DND-41 (cell line): ENCODE results near the gene GTSF1L.

Experiments
- ATAC-seq: fragments of 200-7000 bp; cut with Tn5 transposase; 3 replicates; pipeline ENCODE4 v1.9.1; 2021; ENCODE audit warnings: low read depth; ENCODE audit not compliant: insufficient read depth
- DNase-seq: peaks from one replicate; pipeline ENCODE4 v3.0.0-alpha.2; 2020
- H2AFZ ChIP-seq: 2 replicates; pipeline ENCODE4 v1.6.0; 2012; ENCODE audit warnings: low read depth, low read length
- H3K27ac ChIP-seq: 2 replicates; pipeline ENCODE4 v1.5.1; 2012; ENCODE audit warnings: low read length, inconsistent platforms
- H3K27me3 ChIP-seq: fragments of 200-600 bp; sonication (generic); 2 replicates; pipeline ENCODE4 v1.6.0; 2012; ENCODE audit warnings: low read length, mild to moderate bottlenecking, inconsistent platforms; ENCODE audit not compliant: insufficient read depth, poor library complexity
- H3K36me3 ChIP-seq: 2 replicates; pipeline ENCODE4 v1.5.1; 2012; ENCODE audit warnings: low read length, inconsistent platforms; ENCODE audit not compliant: insufficient read depth
- H3K4me1 ChIP-seq: 2 replicates; pipeline ENCODE4 v1.5.1; 2012; ENCODE audit warnings: mild to moderate bottlenecking, low read length; ENCODE audit not compliant: insufficient read depth
- H3K4me2 ChIP-seq: 2 replicates; pipeline ENCODE4 v1.6.0; 2012; ENCODE audit warnings: mild to moderate bottlenecking, moderate library complexity, low read length, inconsistent platforms; ENCODE audit not compliant: insufficient read depth
- H3K4me3 ChIP-seq, 2 experiments: fragments of 200-600 bp in 1 of 2; shearing (Covaris generic) in 1 of 2; 2 replicates each; pipeline ENCODE4 v1.5.1; 2012 to 2016; ENCODE audit warnings: inconsistent platforms in 2 of 2, low read length in 2 of 2, mild to moderate bottlenecking in 2 of 2, low read depth in 1 of 2, moderate library complexity in 1 of 2
- H3K79me2 ChIP-seq: 2 replicates; pipeline ENCODE4 v1.6.0; 2012; ENCODE audit warnings: low read length, inconsistent platforms; ENCODE audit not compliant: insufficient read depth
- H3K9ac ChIP-seq: 2 replicates; pipeline ENCODE4 v1.6.0; 2012; ENCODE audit warnings: low read depth, mild to moderate bottlenecking, inconsistent platforms, low read length, moderate library complexity
- H3K9me3 ChIP-seq: 2 replicates; pipeline ENCODE4 v1.5.1; 2012; ENCODE audit warnings: low read length, moderate library complexity, mild to moderate bottlenecking, inconsistent platforms; ENCODE audit not compliant: insufficient read depth, severe bottlenecking
- H4K20me1 ChIP-seq: 2 replicates; pipeline ENCODE4 v1.6.0; 2012; ENCODE audit warnings: low read length; ENCODE audit not compliant: insufficient read depth
- EZH2 ChIP-seq: IDR thresholded peaks from 3 replicates; pipeline ENCODE4 v1.6.1; 2012; ENCODE audit warnings: borderline replicate concordance, low read depth, mild to moderate bottlenecking, moderate library complexity, low read length, inconsistent platforms; ENCODE audit not compliant: severe bottlenecking
- TF ChIP-seq, protein P1 (sequence below): IDR thresholded peaks from 2 replicates; pipeline ENCODE4 v1.5.1; 2012; ENCODE audit warnings: borderline replicate concordance, low read length, moderate library complexity, mild to moderate bottlenecking; ENCODE audit not compliant: poor library complexity, severe bottlenecking; ENCODE audit errors: extremely low read depth

Gene GTSF1L

DNA sequence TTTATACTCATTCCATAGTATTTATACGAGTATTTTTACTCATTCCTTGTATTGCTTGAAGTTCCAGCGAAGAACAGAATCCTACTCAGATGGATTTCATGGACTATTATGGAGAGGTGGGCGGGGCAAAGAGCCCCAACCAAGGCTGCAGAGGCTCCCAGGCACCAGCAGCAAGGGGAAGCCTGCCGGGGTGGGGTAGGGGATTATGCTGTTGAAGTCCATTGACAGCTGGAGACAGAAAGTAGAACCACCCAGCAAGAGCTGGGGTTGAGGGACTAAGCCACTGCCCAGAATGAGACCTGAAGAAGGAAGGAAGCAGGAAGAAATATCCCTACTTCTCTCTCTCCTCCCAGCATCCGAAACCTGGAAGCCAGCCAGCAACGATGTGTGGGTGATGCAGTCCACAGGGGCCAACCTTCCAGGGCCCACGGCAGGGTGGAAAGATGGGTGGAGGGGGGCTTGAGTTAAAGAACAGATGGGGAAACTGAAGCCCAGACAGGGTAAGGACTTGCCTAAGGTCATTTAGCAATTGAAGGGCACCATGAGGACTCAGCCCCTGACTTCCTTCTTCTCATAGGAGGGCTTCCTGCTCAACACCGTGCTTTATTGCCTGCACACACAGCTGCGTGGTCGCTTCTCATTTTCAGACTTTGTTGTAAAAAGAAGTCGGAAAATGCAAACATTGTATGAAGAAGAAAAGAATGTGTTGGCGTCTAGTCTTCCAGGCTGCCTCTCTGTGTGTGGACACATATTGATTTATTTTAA is 18.3 kb upstream of the GTSF1L start:
- Histone ChIP-seq H2AFZ (no peak overlapping the region), H3K27me3 (peaks cover 20% of the 10 kb centered on the region), H3K79me2 (no peaks in the 10 kb centered on the region), H3K9ac (no peak overlapping the region), H3K4me3 (no peak overlapping the region), H3K9me3 (no peaks in the 10 kb centered on the region), H3K4me2 (no peak overlapping the region), H3K36me3 (no peaks in the 10 kb centered on the region), H3K4me1 (0 out of 2 replicates have a peak, but pooled peaks cover 3% of the 10 kb centered on the region), H4K20me1 (no peaks in the 10 kb centered on the region), H3K27ac (no peak overlapping the region)
- DNase-seq (no peak), ATAC-seq (no peak)
- TF ChIP-seq, protein P1, sequence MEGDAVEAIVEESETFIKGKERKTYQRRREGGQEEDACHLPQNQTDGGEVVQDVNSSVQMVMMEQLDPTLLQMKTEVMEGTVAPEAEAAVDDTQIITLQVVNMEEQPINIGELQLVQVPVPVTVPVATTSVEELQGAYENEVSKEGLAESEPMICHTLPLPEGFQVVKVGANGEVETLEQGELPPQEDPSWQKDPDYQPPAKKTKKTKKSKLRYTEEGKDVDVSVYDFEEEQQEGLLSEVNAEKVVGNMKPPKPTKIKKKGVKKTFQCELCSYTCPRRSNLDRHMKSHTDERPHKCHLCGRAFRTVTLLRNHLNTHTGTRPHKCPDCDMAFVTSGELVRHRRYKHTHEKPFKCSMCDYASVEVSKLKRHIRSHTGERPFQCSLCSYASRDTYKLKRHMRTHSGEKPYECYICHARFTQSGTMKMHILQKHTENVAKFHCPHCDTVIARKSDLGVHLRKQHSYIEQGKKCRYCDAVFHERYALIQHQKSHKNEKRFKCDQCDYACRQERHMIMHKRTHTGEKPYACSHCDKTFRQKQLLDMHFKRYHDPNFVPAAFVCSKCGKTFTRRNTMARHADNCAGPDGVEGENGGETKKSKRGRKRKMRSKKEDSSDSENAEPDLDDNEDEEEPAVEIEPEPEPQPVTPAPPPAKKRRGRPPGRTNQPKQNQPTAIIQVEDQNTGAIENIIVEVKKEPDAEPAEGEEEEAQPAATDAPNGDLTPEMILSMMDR, result no peak
- no peak for TF ChIP-seq EZH2

DNA sequence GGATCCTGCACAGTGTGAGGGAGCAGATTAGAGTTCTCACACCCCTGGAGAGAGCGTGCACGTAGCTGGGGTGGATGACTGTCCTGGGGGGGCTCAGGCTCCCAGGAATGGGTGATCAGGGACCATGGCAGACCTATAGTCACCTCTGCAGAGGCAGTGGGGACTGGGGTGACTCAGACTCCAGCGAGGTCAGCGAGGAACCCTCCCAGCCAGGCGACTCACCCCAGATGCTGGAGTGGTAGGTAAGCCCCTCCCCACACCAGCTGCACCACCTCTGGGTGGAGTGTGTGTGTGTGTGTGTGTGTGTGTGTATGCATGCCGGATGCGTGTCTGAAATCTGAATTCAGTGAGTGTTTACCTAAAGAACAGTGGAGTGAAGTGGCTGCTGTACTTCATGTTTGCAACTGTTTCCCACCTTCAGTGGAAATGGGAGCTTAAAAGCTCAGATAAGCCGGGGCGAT is 17.4 kb upstream of the GTSF1L start:
- no peak overlapping the region for H3K4me2 ChIP-seq
- no peak overlapping the region for H3K9ac ChIP-seq
- H3K27ac ChIP-seq, result no peak overlapping the region
- no peaks in the 10 kb centered on the region for H3K79me2 ChIP-seq
- no peaks in the 10 kb centered on the region for H3K9me3 ChIP-seq
- DNase-seq (no peak), ATAC-seq (peak; percentile 31; the same call in 1 of the 3 replicates)
- TF ChIP-seq, protein P1, result no peak
- no peak for TF ChIP-seq EZH2
- no peaks in the 10 kb centered on the region for H3K36me3 ChIP-seq
- no peaks in the 10 kb centered on the region for H4K20me1 ChIP-seq
- no peaks in the 10 kb centered on the region for H3K4me1 ChIP-seq
- H3K4me3 ChIP-seq, result no peak overlapping the region
- no peak overlapping the region for H2AFZ ChIP-seq
- peaks cover 21% of the 10 kb centered on the region for H3K27me3 ChIP-seq

DNA sequence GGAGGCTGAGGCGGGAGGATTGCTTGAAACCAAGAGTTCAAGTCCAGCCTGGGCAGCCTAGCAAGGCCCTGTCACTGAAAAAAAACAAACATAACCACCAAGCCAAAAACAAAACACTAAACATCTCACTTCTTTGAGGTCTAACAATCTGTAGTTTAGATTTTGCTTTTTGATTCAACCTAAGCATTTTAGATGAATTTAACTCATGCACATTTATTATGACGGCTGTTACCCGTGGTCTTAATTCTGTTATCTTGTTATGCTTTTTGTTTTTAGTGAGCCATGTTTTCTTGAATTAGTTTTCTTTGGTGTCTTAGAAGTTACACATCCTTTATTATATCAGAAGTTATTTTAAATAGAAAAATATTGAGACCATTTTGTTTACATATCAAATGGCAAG is 13.8 kb upstream of the GTSF1L start:
- Histone ChIP-seq H3K9ac (no peak overlapping the region), H2AFZ (no peak overlapping the region), H3K27ac (no peak overlapping the region), H3K4me1 (no peaks in the 10 kb centered on the region), H3K79me2 (no peaks in the 10 kb centered on the region), H3K9me3 (no peaks in the 10 kb centered on the region), H3K36me3 (no peaks in the 10 kb centered on the region), H3K4me3 (no peak overlapping the region), H4K20me1 (no peaks in the 10 kb centered on the region), H3K4me2 (no peak overlapping the region), H3K27me3 (peaks cover 20% of the 10 kb centered on the region)
- ATAC-seq, result no peak
- no peak for DNase-seq
- TF ChIP-seq, protein P1, result no peak
- TF ChIP-seq EZH2, result no peak
